Jurkat, Clone E6-1 (cell line): Measurements from ENCODE around the gene TBC1D1.

Source experiments
- DNase-seq: peaks from one replicate; pipeline ENCODE4 v3.0.0-alpha.2; 2011; ENCODE audit warnings: low read depth, low spot score
- H3K4me3 ChIP-seq: 2 replicates; pipeline ENCODE4 v1.5.1; 2011; ENCODE audit warnings: mild to moderate bottlenecking, low read length, control low read depth, moderate library complexity

The TBC1D1 gene

DNA sequence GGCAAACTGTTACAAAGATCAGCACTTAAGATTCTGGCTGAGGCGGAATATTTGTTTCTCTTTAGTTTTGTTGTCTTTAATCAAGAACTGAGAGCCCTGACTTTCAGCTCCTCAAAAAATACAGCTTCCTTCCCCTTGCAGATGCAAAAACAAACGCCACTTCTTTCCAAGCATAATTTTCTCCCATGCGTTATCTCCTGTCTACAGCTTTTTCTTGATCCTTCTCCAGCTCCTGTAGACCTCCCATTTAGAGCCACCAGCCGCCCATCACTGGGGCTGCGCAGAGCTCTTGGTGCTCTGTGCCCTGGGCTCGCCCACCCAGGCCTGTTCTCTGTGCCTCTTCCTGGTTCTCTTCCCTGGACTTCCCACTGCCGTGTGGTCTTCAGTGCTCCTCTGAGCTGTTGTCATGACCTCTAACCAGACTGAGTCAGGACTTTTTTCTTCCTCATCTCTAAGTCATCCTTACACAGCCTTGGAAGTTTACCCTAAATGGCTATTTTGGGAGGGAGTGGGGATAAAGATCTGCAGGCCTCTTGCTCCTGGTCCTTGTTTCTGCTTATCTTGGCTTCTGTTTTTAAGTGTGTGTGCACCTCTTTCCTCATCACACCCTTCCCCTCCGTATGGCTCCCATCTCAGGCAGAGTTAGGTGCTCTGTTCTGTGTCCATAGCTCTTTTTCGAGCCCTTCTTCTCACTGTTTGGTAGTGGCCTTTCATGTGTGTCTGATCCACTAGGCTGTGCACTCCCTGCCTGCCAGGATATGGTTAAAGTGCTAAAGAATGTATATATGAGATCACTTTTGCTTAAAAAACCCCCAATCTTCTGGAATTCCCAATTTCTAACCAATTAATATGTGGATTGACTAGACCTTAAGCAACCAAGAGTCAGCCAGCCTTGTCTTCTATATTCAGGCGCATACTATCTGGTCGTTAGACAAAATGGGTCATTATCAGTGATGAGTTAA, 191.8 kb downstream of the TBC1D1 start:
- no peak for DNase-seq
- no peak overlapping the region for H3K4me3 ChIP-seq

DNA sequence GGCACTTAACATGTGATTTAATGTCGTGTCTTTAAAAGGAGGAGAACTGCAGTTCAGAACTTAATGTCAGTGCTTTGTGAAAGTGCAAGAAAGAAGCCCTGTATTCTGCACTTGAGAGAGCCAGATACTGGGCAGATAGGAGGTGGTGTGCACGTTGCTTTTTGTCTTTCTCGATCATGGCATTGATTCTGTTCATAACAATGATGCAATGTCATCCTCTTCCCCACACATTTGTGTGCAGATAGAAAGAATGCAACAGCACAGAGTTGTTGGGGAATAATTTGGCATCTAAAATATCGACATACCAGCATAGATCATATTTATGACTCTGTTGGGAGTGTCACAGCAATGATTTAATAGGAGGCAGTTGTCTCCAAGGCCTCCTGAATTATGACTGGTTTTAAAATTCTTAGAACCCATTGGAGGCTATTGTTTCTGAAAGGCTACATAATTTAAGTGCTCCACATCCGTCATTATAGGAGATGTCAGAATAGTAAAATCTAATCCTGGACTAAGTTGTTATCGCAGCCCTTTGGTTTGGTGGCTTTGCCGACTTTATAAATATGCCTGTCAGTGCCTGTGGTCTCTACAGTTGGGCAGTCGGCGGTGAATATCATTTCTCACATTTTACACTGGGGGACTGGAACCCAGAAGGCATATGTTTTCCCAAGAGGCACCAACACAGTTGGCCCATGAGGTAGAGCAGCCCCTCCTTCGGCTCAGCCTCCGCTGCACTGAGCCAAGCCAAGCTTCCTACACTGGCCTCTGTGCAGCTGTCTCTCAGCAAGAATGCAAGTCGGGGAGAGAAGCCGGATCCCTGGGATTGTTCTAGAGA, 194.2 kb downstream of the TBC1D1 start:
- no peak for DNase-seq
- H3K4me3 ChIP-seq, result no peak overlapping the region

DNA sequence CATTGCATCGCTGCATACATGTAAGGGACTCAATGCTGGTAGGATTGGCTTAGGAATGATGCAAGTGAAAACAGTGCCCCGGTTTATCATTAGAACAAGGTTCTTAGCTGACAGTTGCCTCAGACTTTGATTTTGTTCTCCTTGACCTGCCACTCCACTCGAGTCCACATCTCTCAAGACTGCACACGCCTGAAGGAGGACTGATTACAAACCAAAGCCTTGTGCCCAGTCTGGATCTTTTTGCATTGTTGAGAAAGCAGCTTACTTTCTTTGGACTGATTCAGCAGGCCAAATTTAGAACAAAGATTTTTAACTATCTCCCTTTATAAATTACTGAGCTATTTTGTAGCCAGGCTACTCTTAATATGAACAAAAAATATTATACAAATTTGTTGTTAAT, 194.9 kb downstream of the TBC1D1 start:
- DNase-seq, result no peak
- H3K4me3 ChIP-seq, result no peak overlapping the region

DNA sequence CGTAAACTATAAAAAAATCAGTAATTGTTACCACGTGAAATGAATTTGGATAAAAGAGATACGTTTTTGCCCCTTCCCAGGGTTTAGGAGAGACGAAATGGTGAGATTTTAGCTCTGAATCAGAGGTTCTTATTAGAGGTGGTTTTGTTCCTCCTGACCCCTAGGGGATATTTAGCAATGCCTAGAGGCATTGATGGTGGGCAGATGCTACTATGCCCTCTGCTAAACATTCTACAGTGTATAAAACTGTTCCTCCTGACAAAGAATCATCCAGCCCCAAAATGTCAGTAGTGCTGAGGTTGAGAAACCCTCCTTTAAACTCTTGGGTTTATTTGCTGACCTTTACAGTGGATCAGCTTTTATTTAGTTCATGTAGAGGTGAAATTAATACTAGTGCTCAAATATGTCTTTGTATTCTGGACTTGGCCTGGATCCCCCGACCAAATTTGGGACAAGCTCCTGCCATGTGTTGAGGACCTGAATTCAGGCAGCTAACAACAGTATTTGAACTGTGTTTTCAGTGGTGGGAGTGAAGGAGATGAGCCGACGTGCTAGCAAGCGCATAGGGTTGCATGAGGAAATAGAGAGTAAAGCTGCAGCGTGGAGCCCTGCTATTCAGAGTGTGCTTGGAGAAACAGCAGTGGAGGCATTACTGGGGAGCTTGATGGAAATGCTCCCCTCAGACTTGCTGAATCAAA, 195.4 kb downstream of the TBC1D1 start:
- no peak for DNase-seq
- no peak overlapping the region for H3K4me3 ChIP-seq

DNA sequence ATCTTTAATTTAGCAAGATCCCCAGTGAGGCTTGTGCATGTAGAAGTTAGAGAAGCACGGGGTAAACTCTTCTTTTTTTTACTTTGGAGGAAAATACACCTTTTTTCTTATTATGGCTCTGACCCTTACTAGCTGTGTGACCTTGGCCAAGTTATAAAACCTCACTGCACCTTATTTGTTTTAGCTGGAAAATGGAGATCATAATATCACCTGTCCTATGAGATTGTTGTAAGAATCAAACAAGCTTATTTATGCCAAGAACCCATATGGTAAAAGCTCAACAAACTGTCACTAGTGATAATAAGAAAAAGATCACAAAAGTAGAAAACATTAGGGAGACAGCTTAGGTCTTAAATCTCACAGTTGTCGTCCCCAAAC, 196.0 kb downstream of the TBC1D1 start:
- DNase-seq, result no peak
- no peak overlapping the region for H3K4me3 ChIP-seq

DNA sequence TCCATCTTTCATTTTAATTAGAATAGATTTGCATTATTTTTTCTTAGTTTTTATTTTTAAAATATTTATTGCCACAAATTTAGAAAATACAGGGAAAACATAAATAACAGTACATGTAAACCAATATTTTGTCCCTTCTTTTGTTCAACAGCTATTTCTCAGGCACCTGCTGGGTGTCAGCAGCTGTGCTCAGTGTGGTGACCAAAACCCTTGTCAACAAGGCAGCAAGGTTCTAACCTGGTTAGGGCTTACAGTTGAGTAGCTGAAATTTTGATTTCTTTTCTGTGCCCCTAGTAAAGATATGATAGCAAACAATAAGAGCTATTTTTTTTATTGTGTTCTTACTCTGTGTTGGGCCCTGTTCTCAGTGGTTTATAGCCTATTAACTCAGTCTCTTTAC, 197.4 kb downstream of the TBC1D1 start:
- H3K4me3 ChIP-seq, result no peak overlapping the region
- DNase-seq, result no peak

DNA sequence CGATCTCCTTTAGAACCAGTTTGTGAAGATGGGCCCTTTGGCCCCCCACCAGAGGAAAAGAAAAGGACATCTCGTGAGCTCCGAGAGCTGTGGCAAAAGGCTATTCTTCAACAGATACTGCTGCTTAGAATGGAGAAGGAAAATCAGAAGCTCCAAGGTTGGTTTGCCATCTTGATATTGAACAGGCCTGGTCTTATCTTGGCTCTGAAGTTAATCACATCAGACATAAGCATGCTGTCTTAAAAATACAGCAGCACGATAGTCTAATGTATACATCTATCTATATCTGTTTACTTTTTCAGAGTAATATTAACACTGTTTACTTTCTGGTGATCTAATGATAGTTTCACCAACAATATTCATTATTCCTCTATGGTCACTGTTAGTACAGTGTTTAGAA, 199.1 kb downstream of the TBC1D1 start:
- DNase-seq, result no peak

DNA sequence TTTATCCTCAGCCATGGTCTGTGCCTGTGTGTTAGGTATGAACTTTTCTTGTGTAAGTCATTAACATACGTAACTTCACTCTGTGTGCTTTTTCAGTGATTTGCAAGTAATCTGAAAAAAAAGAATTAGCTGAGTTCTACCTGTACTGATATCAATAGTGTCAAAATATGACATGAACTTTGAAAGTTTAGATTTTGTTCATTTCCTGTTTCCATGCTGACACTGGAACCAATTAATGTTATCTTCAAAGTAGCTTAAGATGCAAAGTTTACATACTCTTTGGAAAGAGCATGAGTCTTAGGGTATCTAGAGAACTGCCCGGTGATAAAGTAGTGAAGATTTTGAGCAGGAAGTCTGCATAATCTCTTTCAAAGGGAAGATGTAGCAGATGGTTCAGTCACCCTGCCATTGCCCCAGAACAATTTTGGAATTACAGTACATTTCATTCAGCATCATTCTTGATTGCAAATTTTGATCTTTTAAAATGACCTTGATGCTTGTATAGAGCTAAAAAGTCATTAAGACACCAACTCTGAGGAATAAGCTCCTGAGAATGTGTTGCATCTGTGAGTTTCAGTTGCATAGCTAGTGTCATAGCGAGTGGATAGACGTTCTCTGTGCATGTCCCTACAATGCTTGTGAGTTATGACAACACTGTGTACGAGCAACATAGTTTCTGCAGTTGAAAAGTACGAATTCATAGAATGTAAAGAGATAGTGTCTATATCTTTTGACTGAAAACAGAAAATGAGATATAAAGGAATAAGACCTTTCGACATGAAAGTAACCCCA, 199.8 kb downstream of the TBC1D1 start:
- no peak for DNase-seq
- no peak overlapping the region for H3K4me3 ChIP-seq

More for the DNA sequence above, 199.1 kb downstream of the TBC1D1 start:
- no peak overlapping the region for H3K4me3 ChIP-seq

DNA sequence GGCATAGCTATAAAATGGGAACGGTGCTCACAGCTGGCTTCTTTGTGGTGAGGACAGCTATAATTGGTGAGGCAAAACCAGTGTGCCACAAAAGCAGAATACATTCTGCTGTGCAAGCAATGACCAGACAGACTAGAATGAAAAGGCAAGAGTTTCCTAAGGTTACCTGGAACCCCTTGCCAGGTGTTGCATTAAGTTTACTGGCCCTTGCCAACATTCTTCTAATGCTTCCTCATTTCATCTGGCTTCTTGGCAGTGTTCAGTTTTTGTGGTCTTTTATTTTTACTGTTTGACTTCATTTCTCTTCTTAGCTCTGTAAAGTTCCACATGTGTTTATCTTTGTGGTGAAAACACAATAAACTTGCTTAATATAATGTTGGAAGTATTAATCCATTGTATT, 200.8 kb downstream of the TBC1D1 start:
- H3K4me3 ChIP-seq, result no peak overlapping the region
- no peak for DNase-seq

DNA sequence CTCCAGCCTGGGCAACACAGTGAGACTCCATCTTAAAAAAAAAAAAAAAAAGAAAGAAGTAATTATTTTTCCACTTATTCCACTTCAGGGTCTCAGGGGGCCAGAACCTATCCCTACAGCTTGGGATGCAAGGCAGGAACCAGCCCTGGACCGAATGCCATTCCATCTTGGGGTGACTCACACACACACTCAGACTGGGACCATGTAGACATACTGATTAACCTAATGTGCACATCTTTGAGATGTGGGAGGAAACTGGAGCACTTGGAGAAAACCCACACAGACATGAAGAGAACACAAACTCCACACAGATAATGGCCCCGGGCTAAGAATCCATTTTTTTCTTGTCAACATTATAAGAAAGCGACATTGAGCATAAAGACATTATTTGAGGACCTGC, 201.8 kb downstream of the TBC1D1 start:
- H3K4me3 ChIP-seq, result no peak overlapping the region

DNA sequence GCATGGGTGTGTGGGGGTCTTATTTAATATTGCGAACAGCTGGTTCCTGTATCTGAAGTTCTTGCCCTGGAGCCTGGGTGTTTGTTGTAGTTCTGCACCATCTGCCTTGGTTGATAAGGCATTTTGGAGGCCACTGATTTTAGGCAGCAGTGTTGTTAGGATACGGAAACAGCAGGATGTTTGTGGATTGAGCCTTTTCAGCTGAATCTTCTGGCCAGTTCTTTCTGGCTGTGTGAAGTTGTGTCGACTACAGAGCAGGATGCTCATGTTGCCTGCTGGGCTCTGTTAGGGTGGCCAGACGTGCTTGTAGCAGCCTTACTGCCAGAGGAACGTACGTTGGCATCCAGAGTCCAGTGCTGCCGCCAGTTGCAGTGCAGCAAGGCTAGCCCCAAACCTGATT, 203.5 kb downstream of the TBC1D1 start:
- H3K4me3 ChIP-seq, result no peak overlapping the region
- DNase-seq, result no peak

More for the DNA sequence above, 201.8 kb downstream of the TBC1D1 start:
- no peak for DNase-seq

DNA sequence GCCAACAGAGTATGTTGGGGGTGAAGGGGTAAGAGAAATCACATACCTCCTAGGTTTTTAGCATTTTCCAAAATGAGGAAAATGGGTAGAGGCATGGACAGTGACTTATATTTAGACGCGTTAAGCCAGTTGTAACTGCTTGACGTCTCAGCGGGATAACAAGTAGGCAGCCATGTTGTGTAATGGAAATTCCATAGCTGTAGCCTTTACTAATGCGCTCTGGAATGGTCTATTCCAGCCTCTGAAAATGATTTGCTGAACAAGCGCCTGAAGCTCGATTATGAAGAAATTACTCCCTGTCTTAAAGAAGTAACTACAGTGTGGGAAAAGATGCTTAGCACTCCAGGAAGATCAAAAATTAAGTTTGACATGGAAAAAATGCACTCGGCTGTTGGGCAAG, 204.8 kb downstream of the TBC1D1 start:
- no peak for DNase-seq
- H3K4me3 ChIP-seq, result no peak overlapping the region

DNA sequence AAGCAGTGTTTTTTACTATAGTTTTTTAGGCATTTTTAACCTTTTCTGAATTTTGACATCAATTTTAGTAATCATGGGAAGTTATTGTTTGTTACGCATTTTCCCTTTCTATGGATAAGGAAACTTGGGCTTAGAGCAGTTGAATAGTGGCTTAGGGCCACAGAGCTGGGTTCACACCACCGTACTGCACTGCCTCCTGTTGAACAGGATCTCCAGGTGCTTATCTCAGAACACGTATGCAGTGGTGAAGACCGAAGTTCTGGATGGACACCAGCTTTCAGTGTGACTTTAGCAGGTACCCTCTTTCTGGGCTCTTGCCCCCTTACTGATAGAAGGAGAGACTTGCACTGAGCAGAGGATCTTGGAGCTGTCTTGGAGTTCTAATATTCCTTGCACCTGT, 206.9 kb downstream of the TBC1D1 start:
- no peak for DNase-seq
- H3K4me3 ChIP-seq, result no peak overlapping the region

DNA sequence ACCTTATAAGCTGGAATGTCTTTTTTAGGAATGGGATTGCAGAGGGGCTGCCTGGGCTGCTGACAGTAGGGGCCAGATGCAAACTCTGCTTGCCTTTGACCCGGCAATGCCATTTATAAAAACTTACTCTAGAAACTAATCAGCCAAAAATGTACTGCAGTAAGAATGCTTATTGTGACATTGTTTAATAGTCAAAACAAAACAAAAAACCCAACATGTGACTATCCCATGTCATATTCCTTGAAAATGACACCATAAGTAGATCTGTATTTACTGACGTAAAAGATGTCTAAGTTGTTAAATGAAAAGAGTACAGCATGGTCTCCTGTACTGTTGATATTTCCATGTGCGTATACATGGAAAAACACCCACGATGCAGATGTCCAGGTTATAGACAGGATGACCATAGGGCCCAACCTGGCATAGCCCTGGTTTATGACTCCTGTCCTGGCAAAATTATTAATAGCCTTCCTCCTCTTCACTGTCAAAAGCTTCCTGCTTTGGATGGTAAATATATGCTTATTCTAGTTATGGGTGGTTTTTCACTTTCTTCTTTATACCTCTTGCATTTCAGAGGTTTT, 208.2 kb downstream of the TBC1D1 start:
- DNase-seq, result no peak
- no peak overlapping the region for H3K4me3 ChIP-seq

DNA sequence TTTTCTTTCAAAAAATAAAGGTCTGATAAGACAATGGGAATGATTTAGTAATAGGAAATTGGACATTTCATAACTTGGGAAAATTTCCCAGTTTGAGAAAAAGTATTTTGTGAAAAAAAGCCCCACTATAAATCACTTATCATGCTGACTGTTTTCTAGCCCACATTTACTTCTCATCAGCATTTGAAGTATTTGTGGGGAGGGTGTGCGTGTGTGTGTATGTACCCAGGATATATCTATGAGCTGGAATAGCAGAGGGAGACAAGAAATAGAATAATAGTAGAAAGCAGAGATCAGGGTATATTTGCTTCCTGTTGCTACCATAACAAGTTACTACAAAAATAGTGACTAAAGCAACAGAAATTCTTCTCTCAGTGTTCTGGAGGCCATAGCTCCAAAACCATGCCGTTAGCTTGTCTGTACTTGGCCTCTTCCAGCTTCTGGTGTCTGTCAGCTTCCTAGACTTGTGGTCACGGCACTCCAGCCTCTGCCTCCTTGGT, 209.1 kb downstream of the TBC1D1 start:
- no peak overlapping the region for H3K4me3 ChIP-seq
- no peak for DNase-seq

DNA sequence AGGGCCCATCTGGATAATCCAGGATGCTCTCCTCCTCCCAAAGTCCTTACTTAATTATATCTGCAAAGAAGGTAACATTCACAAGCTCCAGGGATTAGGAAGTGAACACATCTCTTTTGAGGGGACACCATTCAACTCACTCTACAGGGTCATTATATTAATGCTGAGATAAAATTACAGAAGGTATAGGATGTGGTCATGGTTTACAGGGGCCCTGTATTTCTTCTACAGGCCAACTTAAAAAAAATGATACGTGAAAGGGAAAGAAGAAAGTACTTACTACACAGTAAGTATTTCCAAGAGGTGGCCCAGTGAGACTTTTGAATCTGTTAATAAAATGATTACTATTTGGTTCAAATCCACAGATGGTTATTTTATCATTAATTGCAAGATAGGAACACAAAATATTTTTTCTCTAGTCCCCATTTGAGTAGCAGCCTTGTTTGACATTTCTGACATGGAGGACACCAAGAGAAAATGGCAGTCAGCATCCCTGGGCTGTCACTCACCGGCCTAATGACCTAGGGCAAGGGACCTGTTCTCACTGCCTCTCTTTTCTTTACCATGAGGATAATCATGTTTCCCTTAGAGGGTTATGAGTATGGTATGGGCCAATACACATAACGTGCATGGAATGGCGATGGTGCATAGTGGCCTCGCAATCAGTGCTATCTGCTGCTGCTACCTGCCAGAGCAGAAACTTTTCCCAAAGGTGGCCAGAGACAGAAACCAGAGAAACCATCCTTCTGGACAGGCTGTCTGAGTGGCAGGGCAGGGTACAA, 209.8 kb downstream of the TBC1D1 start:
- H3K4me3 ChIP-seq, result no peak overlapping the region
- no peak for DNase-seq

DNA sequence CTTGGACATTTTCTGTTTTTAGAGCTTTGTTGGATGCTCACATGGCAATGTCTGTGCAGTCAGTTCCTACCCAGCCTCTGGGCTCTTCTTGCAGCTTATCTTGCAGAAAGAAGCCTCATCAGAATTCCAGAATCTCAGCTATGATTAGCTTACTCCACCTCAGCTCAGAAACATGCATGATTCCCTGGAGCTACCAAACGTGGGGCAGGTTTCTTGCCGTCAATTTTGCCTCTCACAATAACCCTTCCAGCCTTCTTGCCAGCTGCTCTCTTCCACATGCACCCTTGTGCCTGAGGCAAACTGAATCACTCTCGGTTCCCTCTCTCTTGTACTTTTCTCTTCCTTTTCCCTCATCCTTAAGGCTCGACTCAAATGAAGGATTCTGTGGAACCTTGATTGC, 210.7 kb downstream of the TBC1D1 start:
- no peak overlapping the region for H3K4me3 ChIP-seq
- no peak for DNase-seq
